BE2C (cell line): Measurements from ENCODE around the gene TCF19.
A peak's percentile ranks its signal among the peaks of the same experiment; 100 is the strongest.

Experiments
- DNase-seq: peaks from one replicate; pipeline ENCODE4 v3.0.0-alpha.2; 2020
- H3K27me3 ChIP-seq: fragments of 250-450 bp; sonication (Bioruptor Pico); 2 replicates; pipeline ENCODE4 v1.5.1; 2020; ENCODE audit warnings: mild to moderate bottlenecking
- H3K36me3 ChIP-seq: fragments of 250-450 bp; sonication (Bioruptor Pico); 2 replicates; pipeline ENCODE4 v1.5.1; 2020; ENCODE audit warnings: mild to moderate bottlenecking
- H3K4me1 ChIP-seq: fragments of 250-450 bp; sonication (Bioruptor Pico); 2 replicates; pipeline ENCODE4 v1.5.1; 2020
- H3K4me3 ChIP-seq: 2 replicates; pipeline ENCODE4 v1.5.1; 2011; ENCODE audit warnings: low read depth, low read length
- H3K9me3 ChIP-seq: fragments of 250-450 bp; sonication (Bioruptor Pico); 2 replicates; pipeline ENCODE4 v1.5.1; 2020
- TF ChIP-seq, protein P1 (sequence below): IDR thresholded peaks from 2 replicates; pipeline ENCODE4 v1.5.1; 2012; ENCODE audit warnings: mild to moderate bottlenecking, low read depth, low read length

Gene TCF19

DNA sequence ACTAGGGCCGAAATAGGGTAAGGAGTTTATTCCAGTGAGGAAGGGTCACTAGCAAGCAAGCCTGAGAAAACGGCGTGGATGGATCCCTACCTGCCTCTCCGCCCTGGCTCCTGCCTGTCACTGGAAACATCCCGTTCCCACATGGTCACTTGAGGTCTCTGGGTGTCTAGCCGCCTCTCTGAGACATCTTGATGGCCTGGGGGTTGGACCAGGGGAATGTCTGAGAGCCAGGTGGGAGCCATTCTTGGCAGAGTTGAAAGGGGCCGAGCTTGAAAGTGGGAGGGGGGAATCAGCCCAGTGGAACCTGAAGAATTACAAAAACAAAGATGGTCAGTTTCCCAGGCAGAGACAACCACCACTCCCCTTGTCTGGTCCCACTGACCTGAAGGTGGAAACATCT is 1.7 kb upstream of the TCF19 start:
- H3K27me3 ChIP-seq: no peaks in the 10 kb centered on the region
- H3K4me3 ChIP-seq: no peak overlapping the region
- DNase-seq: no peak
- H3K4me1 ChIP-seq: peaks cover 2% of the 10 kb centered on the region; the same call in 1 of the 2 replicates
- TF ChIP-seq, protein P1, sequence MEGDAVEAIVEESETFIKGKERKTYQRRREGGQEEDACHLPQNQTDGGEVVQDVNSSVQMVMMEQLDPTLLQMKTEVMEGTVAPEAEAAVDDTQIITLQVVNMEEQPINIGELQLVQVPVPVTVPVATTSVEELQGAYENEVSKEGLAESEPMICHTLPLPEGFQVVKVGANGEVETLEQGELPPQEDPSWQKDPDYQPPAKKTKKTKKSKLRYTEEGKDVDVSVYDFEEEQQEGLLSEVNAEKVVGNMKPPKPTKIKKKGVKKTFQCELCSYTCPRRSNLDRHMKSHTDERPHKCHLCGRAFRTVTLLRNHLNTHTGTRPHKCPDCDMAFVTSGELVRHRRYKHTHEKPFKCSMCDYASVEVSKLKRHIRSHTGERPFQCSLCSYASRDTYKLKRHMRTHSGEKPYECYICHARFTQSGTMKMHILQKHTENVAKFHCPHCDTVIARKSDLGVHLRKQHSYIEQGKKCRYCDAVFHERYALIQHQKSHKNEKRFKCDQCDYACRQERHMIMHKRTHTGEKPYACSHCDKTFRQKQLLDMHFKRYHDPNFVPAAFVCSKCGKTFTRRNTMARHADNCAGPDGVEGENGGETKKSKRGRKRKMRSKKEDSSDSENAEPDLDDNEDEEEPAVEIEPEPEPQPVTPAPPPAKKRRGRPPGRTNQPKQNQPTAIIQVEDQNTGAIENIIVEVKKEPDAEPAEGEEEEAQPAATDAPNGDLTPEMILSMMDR: no peak
- no peaks in the 10 kb centered on the region for H3K36me3 ChIP-seq
- no peaks in the 10 kb centered on the region for H3K9me3 ChIP-seq

DNA sequence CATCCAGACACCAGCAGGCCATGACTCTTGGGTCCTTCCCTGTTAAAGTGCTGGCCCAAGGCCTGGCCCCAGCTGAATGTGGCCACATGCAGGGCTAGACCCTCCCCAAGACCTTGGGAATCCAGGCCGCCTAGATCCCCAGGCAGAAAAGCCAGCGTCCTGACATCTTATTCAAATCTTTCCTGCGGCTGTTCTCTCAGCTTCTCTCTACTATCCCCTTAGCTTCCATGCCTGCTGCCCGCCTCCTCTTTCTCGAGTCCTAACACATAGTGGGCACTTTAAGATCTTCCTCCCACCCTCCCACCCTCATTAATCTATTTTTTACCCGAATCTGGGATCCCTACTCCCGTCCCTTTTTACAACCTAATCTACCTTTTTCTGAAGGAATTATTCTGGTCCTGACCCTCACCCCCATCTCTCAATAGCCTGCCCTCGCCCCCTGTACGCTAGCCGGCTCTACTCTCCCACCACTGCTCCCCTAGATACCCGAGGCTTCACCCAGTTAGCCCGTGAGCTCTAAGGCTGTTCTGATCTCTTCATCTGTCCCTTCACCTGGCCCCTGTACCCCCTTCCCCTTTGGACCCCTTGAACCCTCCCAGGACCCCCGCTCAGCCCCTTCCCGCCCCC is 763 bp upstream of the TCF19 start, which contains the start of gene CCHCR1:
Gene CCHCR1 (minus strand): TSS at position 290 of the 627 bp plus-strand sequence. CDS start 202 bp downstream, at position 88.
- no peak for DNase-seq
- H3K27me3 ChIP-seq: no peaks in the 10 kb centered on the region
- peaks cover 6% of the 10 kb centered on the region for H3K36me3 ChIP-seq
- TF ChIP-seq, protein P1: no peak
- peaks cover 2% of the 10 kb centered on the region; the same call in 1 of the 2 replicates for H3K4me1 ChIP-seq
- H3K9me3 ChIP-seq: no peaks in the 10 kb centered on the region
- H3K4me3 ChIP-seq: peak within 1 kb of the TSS; percentile 86

DNA sequence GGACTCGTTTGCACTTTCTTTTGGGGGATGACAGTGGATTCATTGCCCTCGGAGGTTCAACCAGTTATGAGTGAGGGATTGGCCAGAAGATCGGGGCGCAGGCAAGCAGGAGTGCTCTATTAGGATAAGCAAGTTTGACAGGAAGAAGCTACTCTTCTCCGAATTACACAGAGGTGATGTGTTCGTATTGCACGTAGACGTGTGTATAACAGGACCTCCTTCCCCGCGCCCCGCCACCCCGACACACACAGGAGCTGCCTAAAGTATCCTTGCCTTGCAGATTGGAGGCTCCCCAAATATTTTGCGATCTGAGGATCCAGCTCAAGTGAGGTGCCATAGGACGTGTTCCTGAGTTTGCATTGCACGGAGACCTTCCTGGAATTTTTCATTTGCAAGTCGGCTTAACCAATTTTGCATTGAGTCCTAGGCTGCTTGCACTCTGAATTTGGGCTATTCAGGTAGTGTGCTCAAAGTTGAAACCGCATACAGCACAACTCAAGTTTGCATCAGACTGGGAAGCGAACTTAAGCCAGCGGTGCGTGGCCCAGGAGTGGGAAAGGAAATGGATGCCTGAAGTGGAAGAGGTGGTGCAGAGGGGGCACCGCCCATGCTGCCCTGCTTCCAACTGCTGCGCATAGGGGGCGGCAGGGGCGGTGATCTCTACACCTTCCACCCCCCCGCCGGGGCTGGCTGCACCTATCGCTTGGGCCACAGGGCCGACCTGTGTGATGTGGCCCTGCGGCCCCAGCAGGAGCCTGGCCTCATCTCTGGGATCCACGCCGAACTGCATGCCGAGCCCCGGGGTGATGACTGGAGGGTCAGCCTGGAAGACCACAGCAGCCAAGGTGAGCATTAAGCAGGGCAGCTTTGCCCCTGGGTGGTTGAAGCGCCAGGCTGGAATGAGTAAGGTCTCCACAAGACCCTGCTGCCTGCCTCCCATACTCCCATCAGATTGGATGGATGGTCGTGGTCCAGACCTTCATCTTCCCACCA is 770 bp downstream of the TCF19 start:
- H3K27me3 ChIP-seq: no peaks in the 10 kb centered on the region
- TF ChIP-seq, protein P1: peak; percentile 7; the same call in 1 of the 2 replicates
- peaks cover 6% of the 10 kb centered on the region for H3K36me3 ChIP-seq
- DNase-seq: peak; percentile 33
- H3K4me3 ChIP-seq: peak overlapping the region; percentile 86
- H3K4me1 ChIP-seq: peaks cover 2% of the 10 kb centered on the region; the same call in 1 of the 2 replicates
- H3K9me3 ChIP-seq: no peaks in the 10 kb centered on the region

DNA sequence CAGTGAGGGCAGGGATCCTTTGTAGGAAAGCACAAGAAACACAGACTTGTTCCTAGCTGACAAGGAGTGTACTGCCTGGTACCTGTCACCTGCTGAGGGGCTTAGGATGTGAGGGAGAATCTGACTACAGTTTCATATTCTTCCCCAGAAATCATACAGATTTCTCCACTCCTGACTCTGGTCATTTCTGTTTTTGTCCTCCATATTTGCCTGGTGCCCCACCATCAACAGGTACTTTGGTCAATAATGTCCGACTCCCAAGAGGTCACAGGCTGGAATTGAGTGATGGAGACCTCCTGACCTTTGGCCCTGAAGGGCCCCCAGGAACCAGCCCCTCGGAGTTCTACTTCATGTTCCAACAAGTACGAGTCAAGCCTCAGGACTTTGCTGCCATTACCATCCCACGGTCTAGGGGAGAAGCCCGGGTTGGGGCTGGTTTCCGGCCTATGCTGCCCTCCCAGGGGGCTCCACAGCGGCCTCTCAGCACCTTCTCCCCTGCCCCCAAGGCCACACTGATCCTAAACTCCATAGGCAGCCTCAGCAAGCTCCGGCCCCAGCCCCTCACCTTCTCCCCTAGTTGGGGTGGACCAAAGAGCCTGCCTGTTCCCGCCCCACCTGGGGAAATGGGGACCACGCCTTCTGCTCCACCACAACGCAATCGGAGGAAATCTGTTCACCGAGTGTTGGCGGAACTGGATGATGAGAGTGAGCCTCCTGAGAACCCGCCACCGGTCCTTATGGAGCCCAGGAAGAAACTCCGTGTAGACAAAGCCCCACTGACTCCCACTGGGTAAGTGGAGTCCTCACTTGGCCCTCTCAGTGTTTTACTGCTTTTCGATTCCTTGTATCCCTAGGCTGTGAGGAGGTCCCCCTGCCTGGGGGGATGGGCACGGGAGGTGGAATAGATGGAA is 3.1 kb downstream of the TCF19 start:
- TF ChIP-seq, protein P1: no peak
- peaks cover 2% of the 10 kb centered on the region; the same call in 1 of the 2 replicates for H3K4me1 ChIP-seq

DNA sequence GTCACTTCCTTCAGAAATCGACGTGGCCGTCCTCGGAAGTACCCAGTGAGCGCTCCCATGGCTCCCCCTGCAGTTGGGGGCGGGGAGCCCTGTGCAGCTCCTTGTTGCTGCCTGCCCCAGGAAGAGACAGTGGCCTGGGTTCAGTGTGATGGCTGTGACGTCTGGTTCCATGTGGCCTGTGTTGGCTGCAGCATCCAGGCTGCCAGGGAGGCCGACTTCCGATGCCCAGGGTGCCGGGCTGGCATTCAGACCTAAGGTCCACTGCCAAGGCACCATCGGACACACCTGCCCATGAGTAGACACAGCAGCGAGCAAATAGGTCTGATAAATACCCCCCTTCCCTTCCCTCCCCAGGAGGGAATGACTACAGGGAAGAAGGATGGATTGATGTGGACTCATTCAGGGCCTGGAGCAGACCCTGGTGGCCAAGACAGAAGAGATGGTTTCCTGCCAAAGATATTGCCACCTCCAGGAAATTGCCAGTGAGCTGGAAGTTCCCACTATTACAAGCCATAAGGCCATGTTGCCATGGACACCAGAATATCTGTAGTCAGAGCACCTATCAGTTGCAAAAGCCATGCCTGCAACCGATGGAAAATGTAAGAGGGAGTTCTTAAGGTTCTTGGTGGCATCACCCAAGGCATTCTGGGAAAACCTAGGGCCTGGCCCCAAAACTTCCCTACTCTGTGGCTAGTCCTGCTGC is 4.2 kb downstream of the TCF19 start:
- Histone ChIP-seq H3K4me1 (no peaks in the 10 kb centered on the region), H3K27me3 (no peaks in the 10 kb centered on the region), H3K36me3 (peaks cover 6% of the 10 kb centered on the region), H3K4me3 (no peak overlapping the region), H3K9me3 (no peaks in the 10 kb centered on the region)
- DNase-seq: no peak
- TF ChIP-seq, protein P1: no peak

More for the DNA sequence above, 3.1 kb downstream of the TCF19 start:
- Histone ChIP-seq H3K36me3 (peaks cover 6% of the 10 kb centered on the region), H3K9me3 (no peaks in the 10 kb centered on the region), H3K4me3 (no peak overlapping the region), H3K27me3 (no peaks in the 10 kb centered on the region)
- DNase-seq: no peak
